ENCODE measurements around the gene H6PD.

Gene H6PD, protein sequence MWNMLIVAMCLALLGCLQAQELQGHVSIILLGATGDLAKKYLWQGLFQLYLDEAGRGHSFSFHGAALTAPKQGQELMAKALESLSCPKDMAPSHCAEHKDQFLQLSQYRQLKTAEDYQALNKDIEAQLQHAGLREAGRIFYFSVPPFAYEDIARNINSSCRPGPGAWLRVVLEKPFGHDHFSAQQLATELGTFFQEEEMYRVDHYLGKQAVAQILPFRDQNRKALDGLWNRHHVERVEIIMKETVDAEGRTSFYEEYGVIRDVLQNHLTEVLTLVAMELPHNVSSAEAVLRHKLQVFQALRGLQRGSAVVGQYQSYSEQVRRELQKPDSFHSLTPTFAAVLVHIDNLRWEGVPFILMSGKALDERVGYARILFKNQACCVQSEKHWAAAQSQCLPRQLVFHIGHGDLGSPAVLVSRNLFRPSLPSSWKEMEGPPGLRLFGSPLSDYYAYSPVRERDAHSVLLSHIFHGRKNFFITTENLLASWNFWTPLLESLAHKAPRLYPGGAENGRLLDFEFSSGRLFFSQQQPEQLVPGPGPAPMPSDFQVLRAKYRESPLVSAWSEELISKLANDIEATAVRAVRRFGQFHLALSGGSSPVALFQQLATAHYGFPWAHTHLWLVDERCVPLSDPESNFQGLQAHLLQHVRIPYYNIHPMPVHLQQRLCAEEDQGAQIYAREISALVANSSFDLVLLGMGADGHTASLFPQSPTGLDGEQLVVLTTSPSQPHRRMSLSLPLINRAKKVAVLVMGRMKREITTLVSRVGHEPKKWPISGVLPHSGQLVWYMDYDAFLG

GRCh38 chr1:9234223-9235095 lies at the start of gene H6PD:
Gene H6PD, plus strand, starts transcription at chr1:9234774. Its CDS starts 10,161 bp downstream, at chr1:9244935.
- DNase-seq (ENCODE audit: low read depth, low spot score), result peak; percentile 91

- peak; percentile 64 for DNase-seq (ENCODE audit: low read depth, low spot score)
Observed at GRCh38 chr1:9186082-9186859, 48.3 kb upstream of the H6PD start.

DNA sequence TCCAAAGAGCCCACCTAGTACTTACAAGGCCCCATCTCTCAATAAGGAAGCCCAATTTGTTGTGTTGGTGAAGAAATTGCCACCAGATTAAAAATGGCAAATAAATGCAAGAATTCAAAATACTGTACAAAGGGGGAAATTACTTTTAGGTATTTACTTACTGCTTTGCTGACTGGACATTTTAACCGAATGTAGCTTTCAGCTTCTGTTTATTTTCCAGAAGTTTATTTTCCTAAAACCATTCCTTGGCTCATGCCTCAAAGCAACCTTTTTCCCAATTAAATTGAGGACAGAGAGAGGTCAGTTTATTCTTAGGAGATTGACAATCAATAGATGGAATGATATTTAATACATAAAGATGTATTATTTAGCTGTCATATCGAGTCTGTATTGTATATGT lies 47.6 kb upstream of the H6PD start:
- DNase-seq (ENCODE audit: low read depth, low spot score), result no peak

- no peak for DNase-seq (ENCODE audit: low read depth, low spot score)
Observed at GRCh38 chr1:9190234-9190633, 44.3 kb upstream of the H6PD start.

DNA sequence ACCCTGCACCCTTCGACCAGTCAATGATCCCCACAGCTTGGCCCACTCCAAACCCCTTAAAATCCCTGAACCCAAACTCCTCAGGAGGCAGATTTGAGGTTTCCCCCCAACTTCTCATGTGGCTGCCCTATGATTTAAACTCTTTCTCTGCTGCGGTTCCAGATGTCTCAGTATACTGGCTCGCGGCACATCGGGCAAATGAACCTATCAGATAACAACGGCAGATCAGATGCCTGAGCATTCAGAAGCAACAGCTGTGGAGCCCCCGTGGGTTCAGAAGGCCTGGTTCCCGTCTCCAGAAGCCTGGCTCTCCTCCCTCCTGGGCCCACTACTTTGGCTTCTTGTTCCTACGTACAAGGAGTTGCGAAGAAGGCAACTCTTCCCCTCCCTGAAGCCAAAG lies 43.3 kb upstream of the H6PD start:
- no peak for DNase-seq (ENCODE audit: low read depth, low spot score)

DNA sequence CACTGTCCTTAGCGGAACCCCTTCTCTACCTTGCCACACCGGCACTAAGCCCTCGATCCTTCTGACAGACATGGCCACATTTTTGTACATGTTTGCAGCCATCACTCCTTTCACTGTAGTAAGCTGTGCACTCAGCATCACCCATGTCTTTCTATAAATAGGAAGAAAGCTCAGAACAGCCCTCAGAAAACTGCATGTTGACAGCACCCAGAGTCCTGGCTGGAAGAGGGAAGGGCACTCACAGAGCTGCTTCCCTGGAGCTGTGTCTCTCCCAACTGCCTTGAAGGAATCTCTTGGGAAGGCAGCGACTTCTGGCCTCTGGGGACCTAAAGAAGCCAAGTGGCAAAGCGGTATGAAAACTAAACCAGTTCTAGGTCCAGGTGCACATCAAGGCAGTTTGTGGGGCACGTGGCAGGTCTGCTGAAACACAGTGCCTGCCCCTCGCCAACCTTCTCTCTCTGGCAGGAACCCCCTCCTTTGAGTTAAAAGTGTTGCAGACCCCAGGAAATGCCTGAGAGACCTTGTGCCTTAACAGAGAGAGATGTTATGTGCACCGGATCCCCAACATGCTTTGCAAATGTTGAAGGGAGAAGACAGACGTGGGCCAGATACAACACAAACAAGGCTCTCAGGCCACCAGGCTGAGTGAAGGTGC lies 41.9 kb upstream of the H6PD start:
- DNase-seq (ENCODE audit: low read depth, low spot score), result no peak

DNA sequence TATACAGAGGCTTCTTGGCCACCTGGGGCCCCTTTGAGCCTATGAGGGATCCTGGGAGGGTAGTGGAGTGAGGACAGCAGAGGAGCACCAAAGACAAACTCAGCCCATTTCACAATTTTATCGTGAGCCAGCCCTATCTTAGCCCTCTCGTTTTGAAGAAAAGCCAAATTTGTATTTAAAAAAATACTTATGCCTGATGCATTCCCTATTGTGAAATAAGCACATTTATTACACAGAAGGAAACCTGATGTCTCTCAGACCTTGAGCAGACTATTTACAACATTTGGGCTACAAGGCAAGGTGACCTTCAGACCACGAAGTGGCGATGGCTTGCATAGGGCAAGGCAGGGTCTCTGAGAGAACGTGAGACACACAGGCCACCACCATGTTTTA lies 41.3 kb upstream of the H6PD start:
- no peak for DNase-seq (ENCODE audit: low read depth, low spot score)

GRCh38 chr1:9194024-9194423 lies 40.5 kb upstream of the H6PD start:
- DNase-seq (ENCODE audit: low read depth, low spot score), result no peak

GRCh38 chr1:9195651-9196050 lies 38.9 kb upstream of the H6PD start:
- DNase-seq (ENCODE audit: low read depth, low spot score), result no peak

DNA sequence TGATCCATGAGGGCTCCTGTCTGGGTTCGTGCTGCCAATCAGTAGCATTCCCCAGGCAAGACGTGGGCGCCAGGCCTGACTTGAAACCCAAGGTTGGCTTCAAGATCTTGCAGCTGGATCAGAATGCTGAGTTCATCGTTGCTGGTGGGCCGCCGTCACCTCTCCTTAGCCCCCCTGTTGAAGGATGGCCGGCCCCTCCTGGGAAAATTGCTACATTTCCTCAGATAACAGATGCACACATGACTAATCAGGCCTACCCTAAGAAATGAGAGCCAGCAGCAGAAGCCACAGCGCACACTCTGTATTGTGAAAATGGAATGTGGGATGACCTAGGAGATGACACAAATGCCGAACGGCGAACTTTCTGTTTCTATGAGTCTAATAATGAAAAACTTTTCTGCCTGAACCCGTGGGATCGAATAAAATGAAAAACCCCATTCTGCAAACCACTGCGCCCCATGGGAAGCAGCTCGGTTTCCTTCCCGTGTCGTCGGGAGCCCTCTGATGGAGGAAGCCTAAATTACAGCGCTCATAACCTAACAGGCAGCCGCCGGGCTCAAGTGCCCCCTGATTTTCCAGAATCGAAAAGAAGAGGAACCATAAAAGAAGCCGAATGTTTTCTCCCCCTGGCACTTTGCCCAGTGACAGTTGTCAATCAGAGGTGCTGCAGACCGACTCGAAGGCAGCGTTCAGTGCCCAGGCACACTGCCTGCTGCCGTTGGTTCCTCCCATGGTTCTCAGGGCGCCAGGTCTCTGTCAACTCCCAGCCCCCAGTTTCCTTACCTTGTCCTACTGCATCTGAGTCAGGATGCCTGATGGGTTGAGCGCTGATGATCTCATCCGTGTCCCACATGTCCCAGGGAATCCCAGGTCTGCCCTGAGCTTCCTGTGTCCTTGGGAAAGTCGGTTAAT lies 38.2 kb upstream of the H6PD start:
- peak; percentile 78 for DNase-seq (ENCODE audit: low read depth, low spot score)

DNA sequence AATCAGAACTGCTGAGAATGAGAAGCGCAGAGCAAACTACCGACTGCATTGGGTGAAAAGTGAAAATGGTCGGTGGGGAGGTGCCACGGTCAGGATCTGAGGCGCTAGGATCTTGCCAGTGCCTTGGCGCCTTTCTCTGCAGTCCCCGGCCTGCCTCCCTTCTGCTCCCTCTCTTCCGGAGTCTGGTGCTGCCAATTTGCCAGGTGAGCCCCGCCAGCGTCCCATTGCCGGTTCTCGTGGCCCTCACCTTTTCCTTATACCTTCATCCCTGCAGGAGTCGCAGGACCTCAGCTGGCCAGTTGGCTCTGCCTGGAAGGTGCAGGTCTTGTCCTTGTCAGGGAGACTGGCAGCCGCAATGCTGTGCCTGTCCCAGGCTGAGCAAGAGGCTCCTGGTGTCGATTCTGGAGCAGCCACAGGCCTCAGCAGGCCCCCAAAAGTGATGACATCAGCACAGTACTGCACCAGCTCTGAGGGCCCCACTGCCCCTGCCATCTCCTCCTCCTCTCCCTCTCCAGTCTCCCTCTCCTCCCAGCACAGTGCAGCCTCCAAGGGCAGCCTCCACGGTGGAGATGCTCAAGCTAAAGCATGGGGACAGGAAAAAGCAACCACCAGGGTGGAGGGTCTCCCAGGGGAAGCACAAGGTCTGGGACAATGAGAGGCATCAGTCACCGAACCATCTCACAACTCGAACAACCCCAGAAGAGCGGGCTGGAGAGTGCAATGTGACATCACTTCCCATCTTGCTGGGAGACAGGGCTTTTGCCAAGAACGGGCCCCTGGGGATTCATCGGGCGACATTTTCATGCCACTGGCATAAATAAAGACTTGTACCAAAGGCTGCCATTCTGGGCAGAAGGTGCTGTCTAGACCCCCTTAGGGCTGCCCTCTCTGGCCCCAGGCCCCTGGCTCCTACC lies 37.1 kb upstream of the H6PD start:
- DNase-seq (ENCODE audit: low read depth, low spot score), result no peak

DNA sequence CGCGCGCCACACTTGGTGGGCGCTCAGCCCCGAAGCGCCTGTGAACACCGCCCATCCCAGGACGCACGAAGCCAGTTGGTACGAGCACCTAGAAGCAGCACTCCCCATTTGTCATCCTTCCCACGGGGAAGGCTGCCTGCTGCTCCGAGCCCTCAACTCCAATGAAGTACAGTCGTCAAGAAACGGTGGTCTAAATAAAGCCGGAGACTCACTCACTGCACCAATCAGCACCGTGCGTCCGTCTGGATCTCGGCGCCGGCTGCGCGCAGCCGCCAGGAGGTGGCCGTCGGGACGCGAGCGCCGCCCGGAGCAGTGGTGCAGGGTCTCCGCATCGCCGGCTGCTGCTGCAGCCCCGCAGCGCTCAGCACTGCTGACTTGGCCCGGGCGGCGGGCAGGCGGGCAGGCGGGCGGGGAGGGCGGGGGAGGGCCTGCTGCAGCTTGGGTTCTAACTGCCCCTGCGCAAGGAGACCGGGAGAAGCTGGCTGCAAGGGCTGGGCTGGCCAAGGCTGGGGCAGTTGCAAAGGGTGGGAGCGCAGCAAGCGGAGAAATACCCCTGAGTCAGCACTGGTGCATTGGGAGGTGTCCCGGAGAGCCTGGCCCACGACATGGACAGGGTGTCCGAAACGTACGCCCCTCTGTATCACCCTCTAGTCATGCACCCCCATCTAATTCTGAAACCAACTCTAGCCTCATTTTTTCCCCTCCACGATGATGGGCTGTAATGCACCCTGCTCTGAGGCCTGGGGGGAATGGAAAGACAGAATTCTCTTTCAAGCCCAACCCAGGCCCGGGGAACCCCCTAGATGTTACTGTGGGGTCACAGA lies 35.8 kb upstream of the H6PD start:
- peak; percentile 76 for DNase-seq (ENCODE audit: low read depth, low spot score)

DNA sequence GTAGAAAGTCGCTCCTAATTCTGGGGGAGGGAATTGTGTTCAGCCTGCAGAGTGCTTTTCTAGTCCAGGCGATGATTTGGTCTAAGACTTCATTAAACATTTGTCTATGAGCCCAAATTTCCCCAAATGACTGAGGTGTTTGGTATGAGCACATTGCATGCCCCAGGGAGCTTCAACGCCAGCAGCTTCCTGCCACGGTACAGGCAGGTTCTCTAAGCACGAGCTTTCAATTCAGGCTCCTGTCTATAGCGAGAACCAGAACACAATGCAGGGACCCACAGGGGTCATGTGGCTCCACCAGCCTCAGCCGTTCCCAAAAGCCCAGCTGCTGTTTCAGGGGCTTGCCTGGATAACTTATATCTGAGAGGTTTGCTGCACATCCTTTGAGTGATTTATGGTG lies 34.1 kb upstream of the H6PD start:
- DNase-seq (ENCODE audit: low read depth, low spot score), result no peak

DNA sequence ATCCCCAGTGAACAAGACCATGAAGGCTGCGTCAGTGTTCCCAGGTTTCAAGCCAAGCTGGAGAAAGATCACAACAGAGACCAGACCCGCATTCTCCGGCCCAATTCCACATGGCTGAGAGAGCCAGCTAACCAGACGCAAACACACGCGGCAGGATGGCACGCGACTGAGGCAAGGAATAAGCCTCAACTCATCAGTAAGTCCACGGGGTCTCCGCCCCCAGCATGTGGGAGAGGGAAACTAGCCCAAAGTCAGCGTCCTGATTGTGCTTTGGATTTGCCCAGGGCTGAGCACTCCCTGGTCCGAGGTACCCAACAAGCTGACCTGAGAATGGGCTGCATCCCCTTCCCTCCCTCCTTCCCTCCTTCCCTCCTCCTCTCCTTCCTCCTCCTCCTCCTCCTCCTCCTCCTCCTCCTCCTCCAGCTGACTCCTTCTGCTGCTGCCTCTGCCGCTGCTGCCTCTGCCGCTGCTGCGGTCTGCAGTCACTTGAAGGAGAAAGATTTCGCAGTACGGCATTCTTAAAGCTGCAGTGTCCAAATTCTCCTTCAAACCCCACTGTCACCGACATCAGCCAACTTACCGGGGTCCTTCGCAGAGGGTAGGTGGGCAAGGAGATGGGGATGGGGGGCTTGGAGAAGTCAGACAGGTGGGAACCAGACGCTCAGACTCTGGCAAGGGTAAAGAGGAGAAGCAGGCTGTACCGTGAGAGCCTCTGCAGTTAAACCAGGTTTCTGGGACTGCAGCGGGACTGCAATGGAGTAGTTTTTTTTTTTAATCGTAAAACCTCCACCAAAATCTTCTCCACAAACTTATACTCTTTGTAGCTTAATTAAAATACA lies 33.0 kb upstream of the H6PD start:
- peak; percentile 70 for DNase-seq (ENCODE audit: low read depth, low spot score)

DNA sequence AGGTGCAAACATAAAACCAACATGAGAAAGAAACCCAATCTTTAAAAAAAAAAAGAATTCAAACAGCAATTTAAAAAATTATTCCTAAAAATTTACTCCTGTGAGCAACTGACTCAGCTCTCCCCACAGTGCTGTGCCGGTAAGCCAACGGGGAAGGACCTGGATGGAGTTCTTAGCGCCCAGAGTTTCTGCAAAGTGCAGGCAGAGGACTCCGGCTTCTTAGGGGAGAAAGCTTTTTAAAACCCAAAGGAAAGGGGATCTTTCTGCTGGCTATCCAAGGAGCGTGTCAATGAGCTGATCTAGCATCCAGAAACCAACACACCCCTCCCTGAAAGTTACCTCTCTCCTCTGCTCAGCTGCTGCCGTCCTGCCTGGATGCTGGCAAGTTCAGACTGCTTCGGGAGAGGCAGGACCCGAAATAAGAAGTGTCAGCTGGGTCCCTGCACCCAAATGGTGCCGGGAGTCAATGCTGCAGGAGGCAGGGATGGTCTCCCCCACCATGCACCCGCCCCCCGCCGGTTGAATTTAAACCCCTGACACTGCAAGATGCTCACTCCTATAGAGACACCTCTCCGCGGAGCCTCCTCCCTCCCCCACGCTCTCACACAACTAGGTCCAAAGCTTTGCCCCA lies 32.2 kb upstream of the H6PD start:
- DNase-seq (ENCODE audit: low read depth, low spot score), result no peak

DNA sequence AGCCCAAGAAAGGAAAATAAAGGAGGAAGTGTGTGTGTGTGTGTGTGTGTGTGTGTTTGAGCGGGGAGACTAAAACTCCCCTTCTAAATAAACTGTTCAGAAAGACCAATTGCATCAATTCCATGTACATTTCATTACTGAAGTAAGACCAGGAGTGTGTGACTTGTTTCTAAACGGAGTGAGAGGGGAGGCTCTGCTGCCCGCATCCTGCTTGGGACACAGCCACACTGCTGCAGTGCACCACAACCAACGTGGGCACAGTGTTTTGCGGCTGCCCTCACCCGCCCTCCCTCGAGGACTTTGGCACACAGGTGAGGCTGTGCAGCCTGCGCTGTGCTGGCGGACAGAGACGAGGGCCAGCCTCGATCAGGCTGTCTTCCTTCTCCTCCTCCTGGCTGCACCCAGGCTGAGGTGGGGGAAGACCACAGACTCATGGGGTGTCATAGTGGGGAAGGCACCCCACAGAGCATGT lies 31.0 kb upstream of the H6PD start:
- DNase-seq (ENCODE audit: low read depth, low spot score), result no peak

Measured in astrocyte of the hippocampus (primary cell).